Activated T-helper 17 cell treated with anti-CD3 and anti-CD28 coated beads, Interleukin-2, amount 50 U/mL, for 72 hours (primary cell): ENCODE measurements around the gene HPS4. TPM values are rescaled to one million over a fixed set of nuclear protein-coding genes. Genes with fewer than 3 reads are reported as not detected.

Experiments used
- ATAC-seq: fragments of 150-1000 bp; cut with Tn5 transposase; replicated peaks from 2 replicates; pipeline ENCODE4 v1.10.0; 2021; ENCODE audit warnings: mild to moderate bottlenecking, moderate library complexity
- H3K27ac Mint-ChIP-seq: one replicate; pipeline ENCODE4 v1.8.0; 2022; ENCODE audit warnings: mixed read lengths
- H3K27me3 Mint-ChIP-seq: one replicate; pipeline ENCODE4 v1.8.0; 2022; ENCODE audit warnings: mixed read lengths
- H3K36me3 Mint-ChIP-seq: one replicate; pipeline ENCODE4 v1.8.0; 2022; ENCODE audit warnings: low read depth, mild to moderate bottlenecking, mixed read lengths
- H3K4me1 Mint-ChIP-seq: one replicate; pipeline ENCODE4 v1.8.0; 2022; ENCODE audit warnings: mixed read lengths
- H3K4me3 Mint-ChIP-seq: one replicate; pipeline ENCODE4 v1.8.0; 2022; ENCODE audit warnings: mild to moderate bottlenecking, mixed read lengths
- H3K9me3 Mint-ChIP-seq: one replicate; pipeline ENCODE4 v1.8.0; 2022; ENCODE audit warnings: mixed read lengths
- total RNA-seq, 2 donors: library from RNA; stranded (reverse); gene quantifications; one replicate each; pipeline ENCODE4 v1.2.3, GENCODE V29; 2022

HPS4 gene
- total RNA-seq, 2 donors from 2014 or later: 36.4 to 56.3 TPM

DNA sequence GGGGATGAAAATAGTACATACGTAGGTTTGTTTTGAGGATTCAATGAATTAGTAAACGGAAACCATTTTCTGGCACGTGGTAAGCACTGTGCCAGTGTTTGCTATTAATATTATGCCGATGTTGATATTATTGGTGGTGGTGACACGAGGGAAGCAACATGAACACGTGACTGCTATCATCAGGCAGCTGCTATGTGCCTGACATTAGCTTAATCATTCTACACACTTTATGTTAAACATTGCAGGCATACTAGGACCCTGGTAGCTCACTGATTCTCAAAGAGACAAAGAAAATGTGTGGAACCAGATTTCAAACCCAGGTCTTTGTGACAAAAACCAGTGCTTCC lies 750 bp upstream of the HPS4 start:
- H3K27ac Mint-ChIP-seq: peak overlapping the region; percentile 93
- H3K4me3 Mint-ChIP-seq: peak overlapping the region; percentile 91
- H3K36me3 Mint-ChIP-seq: peaks cover 62% of the 10 kb centered on the region
- no peaks in the 10 kb centered on the region for H3K27me3 Mint-ChIP-seq
- peak; percentile 7 for ATAC-seq
- no peaks in the 10 kb centered on the region for H3K9me3 Mint-ChIP-seq
- H3K4me1 Mint-ChIP-seq: peaks cover 42% of the 10 kb centered on the region

- Mint-ChIP-seq H3K27ac (peak overlapping the region; percentile 93), H3K27me3 (no peaks in the 10 kb centered on the region), H3K9me3 (no peaks in the 10 kb centered on the region), H3K36me3 (peaks cover 60% of the 10 kb centered on the region), H3K4me3 (peak overlapping the region; percentile 91), H3K4me1 (peaks cover 42% of the 10 kb centered on the region)
- peak; percentile 2 for ATAC-seq
Observed at GRCh38 chr22:26483043-26483438, 542 bp downstream of the HPS4 start.

GRCh38 chr22:26482161-26482560 lies 1.4 kb downstream of the HPS4 start:
- no peak for ATAC-seq
- Mint-ChIP-seq H3K4me1 (peaks cover 51% of the 10 kb centered on the region), H3K4me3 (peak overlapping the region; percentile 91), H3K9me3 (no peaks in the 10 kb centered on the region), H3K27ac (peak overlapping the region; percentile 93), H3K27me3 (no peaks in the 10 kb centered on the region), H3K36me3 (peaks cover 60% of the 10 kb centered on the region)

DNA sequence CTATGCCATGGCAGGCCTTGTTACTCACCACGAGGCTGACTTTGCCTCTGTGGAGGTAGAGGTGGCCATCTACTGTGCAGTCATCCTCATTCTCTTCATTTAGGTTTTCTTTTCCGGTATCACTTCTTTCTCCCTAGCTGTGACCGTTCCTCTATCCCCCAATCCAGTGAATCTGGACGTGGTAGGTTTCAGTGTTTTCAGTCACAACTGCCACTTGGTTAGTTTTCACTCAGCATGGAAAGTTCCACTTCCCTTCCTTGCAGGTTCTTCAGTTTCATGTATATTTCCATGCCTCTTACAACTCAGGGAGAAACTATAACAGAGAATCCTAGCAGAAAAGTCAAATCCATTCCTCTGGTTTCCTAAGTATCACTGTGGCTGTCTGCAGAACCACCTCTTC lies 1.9 kb downstream of the HPS4 start:
- Mint-ChIP-seq H3K4me1 (peaks cover 56% of the 10 kb centered on the region), H3K4me3 (peak overlapping the region; percentile 91), H3K36me3 (peaks cover 60% of the 10 kb centered on the region), H3K9me3 (no peaks in the 10 kb centered on the region), H3K27me3 (no peaks in the 10 kb centered on the region), H3K27ac (peak overlapping the region; percentile 93)
- ATAC-seq: peak; percentile 41

GRCh38 chr22:26481112-26481693 lies 2.4 kb downstream of the HPS4 start:
- Mint-ChIP-seq H3K4me1 (peaks cover 56% of the 10 kb centered on the region), H3K27ac (peak overlapping the region; percentile 93), H3K27me3 (no peaks in the 10 kb centered on the region), H3K4me3 (peak overlapping the region; percentile 91), H3K36me3 (peaks cover 60% of the 10 kb centered on the region), H3K9me3 (no peaks in the 10 kb centered on the region)
- no peak for ATAC-seq

DNA sequence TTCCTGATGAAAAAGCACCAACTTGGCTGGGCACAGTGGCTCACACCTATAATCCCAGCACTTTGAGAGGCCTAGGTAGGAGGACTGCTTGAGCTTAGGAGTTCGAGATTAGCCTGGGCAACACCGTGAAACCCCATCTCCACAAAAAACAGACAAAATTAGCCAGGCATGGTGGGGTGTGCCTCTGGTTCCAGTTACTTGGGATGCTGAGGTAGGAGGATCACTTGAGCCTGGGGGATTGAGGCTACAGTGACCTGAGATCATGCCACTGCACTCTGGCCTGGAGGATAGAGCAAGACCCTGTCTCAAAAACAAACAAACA lies 3.0 kb downstream of the HPS4 start:
- Mint-ChIP-seq H3K9me3 (no peaks in the 10 kb centered on the region), H3K4me3 (peak overlapping the region; percentile 91), H3K27me3 (no peaks in the 10 kb centered on the region), H3K27ac (peak overlapping the region; percentile 93), H3K36me3 (peaks cover 56% of the 10 kb centered on the region), H3K4me1 (peaks cover 51% of the 10 kb centered on the region)
- ATAC-seq: no peak

- ATAC-seq: no peak
- peak overlapping the region; percentile 91 for H3K4me3 Mint-ChIP-seq
Observed at GRCh38 chr22:26479792-26480610, 3.6 kb downstream of the HPS4 start.

DNA sequence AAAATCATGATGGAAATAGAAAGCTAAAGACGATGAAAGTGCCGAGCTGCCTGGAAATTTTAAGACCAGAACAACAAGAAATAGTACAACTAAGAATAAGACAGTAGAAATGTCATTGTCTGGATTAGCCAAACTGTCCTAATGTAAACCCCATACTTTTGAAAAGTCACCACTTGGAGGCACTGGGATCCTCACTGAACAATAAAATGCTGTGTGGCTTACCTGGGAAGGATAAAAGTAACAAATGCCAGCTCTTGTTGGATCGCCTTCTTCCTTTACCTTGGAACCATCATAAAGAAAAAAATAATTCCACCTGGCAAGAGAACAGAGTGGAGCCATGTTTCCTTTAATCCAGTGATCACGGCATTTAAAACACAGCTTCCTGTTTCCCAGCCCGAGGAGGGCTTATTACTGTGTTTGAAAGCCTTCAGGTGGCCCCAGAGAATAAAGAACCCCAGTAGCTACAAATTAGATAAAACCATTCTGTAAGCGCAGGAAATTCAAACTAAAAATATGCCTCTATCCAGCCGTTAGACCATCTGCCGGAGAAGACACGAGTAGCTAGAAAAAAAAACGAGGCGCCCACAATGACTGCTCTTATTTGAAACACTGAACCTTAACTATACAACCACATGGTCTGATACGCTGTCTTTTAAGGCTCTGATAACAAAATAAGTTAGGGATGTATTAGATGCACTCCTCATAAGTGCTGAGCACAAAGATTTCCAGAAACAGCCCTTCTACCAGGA lies 4.4 kb downstream of the HPS4 start:
- peak overlapping the region; percentile 91 for H3K4me3 Mint-ChIP-seq

More at GRCh38 chr22:26479792-26480610, 3.6 kb downstream of the HPS4 start:
- Mint-ChIP-seq H3K9me3 (no peaks in the 10 kb centered on the region), H3K27me3 (no peaks in the 10 kb centered on the region), H3K27ac (peak overlapping the region; percentile 93), H3K36me3 (peaks cover 58% of the 10 kb centered on the region), H3K4me1 (peaks cover 45% of the 10 kb centered on the region)

GRCh38 chr22:26477341-26477731 lies 6.2 kb downstream of the HPS4 start:
- Mint-ChIP-seq H3K27ac (peak overlapping the region; percentile 33), H3K36me3 (peaks cover 84% of the 10 kb centered on the region), H3K27me3 (no peaks in the 10 kb centered on the region), H3K9me3 (no peaks in the 10 kb centered on the region), H3K4me3 (peak overlapping the region; percentile 68), H3K4me1 (peaks cover 38% of the 10 kb centered on the region)
- no peak for ATAC-seq

More for the DNA sequence above, 4.4 kb downstream of the HPS4 start:
- H3K27ac Mint-ChIP-seq: peak overlapping the region; percentile 76
- no peak for ATAC-seq
- no peaks in the 10 kb centered on the region for H3K9me3 Mint-ChIP-seq
- H3K4me1 Mint-ChIP-seq: peaks cover 44% of the 10 kb centered on the region
- H3K27me3 Mint-ChIP-seq: no peaks in the 10 kb centered on the region
- H3K36me3 Mint-ChIP-seq: peaks cover 66% of the 10 kb centered on the region

DNA sequence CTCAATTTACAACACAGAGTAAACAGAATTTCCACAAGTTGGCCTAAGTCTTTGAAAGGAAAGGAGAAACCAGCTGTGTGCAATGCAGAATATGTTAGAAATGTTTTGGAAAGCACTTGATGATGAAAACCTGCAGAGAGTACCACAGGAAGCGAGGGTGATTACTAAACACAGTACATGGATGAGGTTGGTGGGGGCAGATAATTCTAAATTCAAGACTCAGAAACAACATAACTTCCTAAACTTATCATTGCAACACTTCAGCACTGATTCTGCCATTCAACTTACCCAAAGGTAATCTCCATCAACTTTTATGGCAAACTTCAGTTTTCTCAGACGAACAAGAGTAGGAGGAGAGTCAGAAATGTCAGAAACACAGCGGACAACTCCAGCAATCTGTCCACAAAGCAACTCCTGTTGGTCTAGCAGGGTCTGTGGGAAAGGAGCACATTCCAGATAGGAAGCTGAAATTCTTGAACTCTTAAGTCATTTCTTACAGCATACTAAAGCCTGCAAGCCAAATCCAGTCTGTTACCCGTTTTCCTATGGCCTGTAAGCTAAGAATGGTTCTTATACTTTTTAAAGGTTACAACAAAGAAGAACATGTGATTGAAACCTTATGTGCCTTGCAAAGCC lies 6.8 kb downstream of the HPS4 start:
- peaks cover 33% of the 10 kb centered on the region for H3K4me1 Mint-ChIP-seq
- ATAC-seq: peak; percentile 36
- no peaks in the 10 kb centered on the region for H3K9me3 Mint-ChIP-seq
- peak overlapping the region; percentile 33 for H3K27ac Mint-ChIP-seq
- H3K4me3 Mint-ChIP-seq: peak overlapping the region; percentile 68
- no peaks in the 10 kb centered on the region for H3K27me3 Mint-ChIP-seq
- H3K36me3 Mint-ChIP-seq: peaks cover 88% of the 10 kb centered on the region

- ATAC-seq: peak; percentile 34
- Mint-ChIP-seq H3K4me1 (peaks cover 19% of the 10 kb centered on the region), H3K27ac (no peak overlapping the region), H3K4me3 (no peak overlapping the region), H3K9me3 (no peaks in the 10 kb centered on the region), H3K36me3 (peaks cover 95% of the 10 kb centered on the region), H3K27me3 (no peaks in the 10 kb centered on the region)
Observed at GRCh38 chr22:26474682-26475081, 8.9 kb downstream of the HPS4 start.

GRCh38 chr22:26471522-26471921 lies 12.1 kb downstream of the HPS4 start:
- Mint-ChIP-seq H3K4me1 (peaks cover 1% of the 10 kb centered on the region), H3K27me3 (no peaks in the 10 kb centered on the region), H3K9me3 (no peaks in the 10 kb centered on the region), H3K36me3 (peaks cover 96% of the 10 kb centered on the region), H3K27ac (no peak overlapping the region), H3K4me3 (no peak overlapping the region)
- no peak for ATAC-seq

- no peaks in the 10 kb centered on the region for H3K27me3 Mint-ChIP-seq
- no peak overlapping the region for H3K4me3 Mint-ChIP-seq
- ATAC-seq: no peak
- H3K9me3 Mint-ChIP-seq: no peaks in the 10 kb centered on the region
- H3K4me1 Mint-ChIP-seq: no peaks in the 10 kb centered on the region
- peak overlapping the region; percentile 16 for H3K27ac Mint-ChIP-seq
- peaks cover 100% of the 10 kb centered on the region for H3K36me3 Mint-ChIP-seq
Observed at GRCh38 chr22:26470807-26471206, 12.8 kb downstream of the HPS4 start.

- no peak for ATAC-seq
- Mint-ChIP-seq H3K4me3 (no peak overlapping the region), H3K27ac (no peak overlapping the region), H3K4me1 (no peaks in the 10 kb centered on the region), H3K27me3 (no peaks in the 10 kb centered on the region), H3K9me3 (no peaks in the 10 kb centered on the region), H3K36me3 (peaks cover 89% of the 10 kb centered on the region)
Observed at GRCh38 chr22:26466196-26466595, 17.4 kb downstream of the HPS4 start.
